Activated T-helper 1 cell treated with anti-CD3 and anti-CD28 coated beads, Interleukin-2, amount 50 U/mL, for 16 hours (primary cell): ENCODE data around the gene BAK1.

ENCODE experiments used
- DNase-seq, 2 donors: peaks; one replicate each; pipeline ENCODE4 v3.0.0-alpha.2; 2020; ENCODE audit warnings: low read depth in 1 of 2, low spot score in 1 of 2

The BAK1 gene

DNA sequence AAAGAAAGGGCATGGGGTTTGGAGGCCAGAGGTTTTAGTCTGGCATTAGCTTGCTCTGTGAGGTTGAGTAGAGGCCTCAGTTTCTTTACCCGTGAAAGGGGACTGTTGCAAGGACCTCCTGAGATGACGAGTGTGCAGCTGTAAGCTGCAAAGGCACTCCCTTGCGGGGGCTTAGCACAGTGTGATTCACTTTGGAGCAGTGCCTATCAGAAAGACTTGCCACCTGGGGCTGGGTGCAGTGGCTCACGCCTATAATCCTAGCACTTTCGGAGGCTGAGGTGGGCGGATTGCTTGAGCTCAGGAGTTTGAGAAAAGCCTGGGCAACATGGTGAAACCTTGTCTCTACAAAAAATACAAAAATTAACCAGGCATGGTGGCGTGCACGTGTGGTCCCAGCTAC lies 7.5 kb upstream of the BAK1 start:
- DNase-seq = no peak

DNA sequence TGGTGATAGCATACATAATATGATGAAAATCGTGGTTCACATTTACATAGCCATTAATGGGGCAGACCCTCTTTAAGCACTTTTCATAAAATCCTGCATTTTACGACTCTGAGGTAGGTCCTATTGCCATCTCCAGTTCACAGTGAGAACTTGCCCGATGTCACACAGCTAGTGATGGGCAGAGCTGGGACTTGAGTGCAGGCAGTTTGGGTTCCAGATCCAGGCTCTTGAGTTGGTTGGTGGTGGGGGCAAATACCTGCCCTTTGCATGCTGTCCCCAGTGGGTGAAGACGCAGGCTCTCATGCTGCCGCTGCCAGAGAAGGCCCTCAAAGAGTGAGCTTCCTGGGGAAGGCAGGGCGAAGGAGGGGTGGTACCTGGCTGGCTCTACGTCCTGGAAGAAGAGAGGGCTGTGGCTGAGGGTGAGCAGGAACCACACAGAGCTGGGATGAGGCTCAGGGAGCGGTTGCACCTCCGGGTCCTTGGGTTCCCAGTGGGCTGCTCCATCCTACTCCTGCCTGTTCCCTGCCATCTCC lies 6.1 kb upstream of the BAK1 start:
- no peak for DNase-seq

DNA sequence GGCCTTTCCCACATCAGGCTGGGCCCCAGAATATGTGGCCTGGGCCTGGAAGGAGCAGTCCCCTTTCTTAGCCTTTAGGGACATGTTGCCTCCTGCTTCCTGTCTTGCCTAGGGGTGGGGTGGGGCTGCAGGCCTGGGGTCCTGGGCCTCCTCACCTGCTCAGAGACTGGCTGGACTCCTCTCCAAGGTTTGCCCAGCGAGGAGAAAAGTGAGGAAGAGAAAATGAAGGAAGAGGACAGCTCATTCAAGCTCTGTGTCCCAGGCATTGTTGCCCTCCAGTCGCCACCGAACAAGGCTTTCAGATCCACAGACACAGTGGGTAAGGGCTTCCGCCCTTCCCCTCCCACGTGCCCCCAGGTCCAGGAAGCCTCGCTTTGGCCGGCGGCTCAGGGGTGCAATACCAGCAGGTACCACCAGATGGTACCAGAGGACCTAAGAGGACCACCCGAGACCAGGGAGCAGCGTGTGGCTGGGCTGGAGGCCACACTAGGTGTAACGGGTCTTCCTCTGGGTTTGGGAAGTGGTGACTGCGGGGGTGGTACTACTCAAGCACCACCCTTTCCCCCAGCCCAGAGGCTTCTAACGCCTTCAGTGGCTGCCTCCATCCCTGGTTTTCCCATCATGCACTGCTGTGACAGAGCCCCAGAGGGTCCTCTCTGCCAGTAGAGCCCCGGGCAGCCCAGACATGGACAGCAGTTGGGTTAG lies 5.5 kb upstream of the BAK1 start:
- DNase-seq = peak; percentile 73 to 79

DNA sequence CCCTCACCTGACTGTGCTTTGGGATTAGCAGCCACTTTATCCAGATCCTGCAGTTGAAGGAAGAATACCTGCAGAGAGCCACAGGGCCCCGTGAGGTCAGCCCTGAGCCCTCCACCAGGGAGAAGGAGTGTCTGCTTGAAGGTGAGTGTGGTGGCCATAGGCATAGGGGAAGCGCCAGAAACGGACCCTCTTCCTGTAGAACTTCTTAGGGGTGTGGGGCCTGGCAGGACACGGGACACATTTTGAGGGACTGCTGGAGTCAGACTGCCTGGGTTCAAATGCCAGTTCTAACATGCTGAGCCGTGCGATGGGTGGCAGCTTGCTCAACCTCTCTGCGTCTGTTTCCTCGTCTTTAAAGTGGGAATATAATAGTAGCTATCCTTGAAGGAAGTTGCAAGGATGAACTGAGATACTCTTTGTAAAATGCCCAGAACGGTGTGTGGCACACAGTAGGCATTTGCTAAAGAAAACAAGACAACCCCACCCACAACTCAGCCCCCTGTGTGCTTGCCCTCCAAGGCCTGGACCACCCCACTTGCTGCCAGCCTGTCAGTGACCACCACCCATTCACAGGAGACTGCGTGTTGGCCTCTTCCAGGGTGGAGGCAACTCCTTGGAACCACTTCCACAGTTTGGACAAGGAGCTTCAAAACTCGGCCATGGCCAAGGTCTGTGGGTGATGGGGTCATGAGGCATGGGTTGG lies 4.8 kb upstream of the BAK1 start:
- DNase-seq = no peak

DNA sequence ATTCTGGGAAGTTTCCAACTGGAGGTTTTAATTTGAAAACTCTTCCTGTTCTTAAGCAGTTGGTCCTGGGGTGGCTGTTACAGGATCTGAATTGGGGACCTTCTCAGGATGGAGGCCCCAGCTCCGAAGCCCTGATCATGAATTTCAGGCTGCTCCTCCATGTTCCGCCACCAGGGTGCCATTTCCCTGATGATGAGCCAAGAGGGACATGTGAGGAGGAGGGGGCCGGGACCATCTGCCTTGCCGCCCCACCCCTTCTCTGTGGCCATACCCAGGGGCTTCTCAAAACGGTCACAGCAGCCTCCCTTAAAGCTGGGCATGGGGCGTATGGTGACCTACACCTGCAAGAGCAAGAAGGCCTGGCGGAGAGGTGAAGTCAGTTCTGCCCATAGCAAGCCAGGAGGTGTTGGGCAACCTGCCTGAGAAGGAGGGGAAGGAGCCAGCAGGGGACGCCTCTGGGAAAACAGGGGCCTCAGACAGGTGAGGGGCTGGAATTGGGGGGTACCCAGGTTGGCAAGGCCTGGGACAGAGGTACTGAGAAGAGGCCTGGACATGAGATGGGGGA lies 3.6 kb upstream of the BAK1 start:
- no peak for DNase-seq

DNA sequence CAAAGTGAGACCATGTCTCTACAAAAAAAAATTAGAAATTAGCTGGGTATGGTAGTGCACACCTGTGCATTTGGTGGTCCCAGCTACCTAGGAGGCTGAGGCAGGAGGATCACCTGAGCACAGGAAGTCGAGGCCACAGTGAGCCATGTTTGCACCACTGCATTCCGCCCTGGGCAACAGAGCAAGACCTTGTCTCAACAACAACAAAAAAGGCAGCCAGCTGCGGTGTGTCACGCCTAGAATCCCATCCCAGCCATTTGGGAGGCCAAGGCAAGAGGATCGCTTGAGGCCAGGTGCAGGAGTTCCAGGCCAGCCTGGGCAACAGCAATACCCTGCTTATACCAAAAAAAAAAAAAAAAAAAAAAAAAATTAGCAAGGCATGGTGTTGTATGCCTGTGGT lies 1.1 kb upstream of the BAK1 start:
- no peak for DNase-seq

DNA sequence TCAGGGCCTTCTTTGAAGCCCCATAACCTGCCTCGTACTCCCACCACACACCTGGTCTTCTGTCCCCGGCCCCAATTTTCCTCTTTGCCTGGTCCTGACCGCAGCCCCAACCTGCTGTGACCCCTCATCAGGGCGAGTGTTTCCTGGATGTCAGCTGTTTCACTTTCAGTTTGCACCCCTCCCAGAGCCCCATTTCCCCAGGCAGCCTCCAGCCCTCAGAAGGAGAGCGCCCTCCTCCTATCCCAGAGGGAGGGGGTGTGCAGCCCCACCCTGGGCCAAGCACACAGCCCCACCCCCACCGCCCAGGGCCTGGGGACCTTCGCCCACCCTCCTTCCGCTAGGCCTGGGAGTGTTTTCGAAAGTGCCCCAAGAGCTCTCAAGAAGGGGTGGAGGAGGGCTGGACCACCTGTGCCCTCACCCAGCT lies 1.5 kb downstream of the BAK1 start:
- DNase-seq = no peak

DNA sequence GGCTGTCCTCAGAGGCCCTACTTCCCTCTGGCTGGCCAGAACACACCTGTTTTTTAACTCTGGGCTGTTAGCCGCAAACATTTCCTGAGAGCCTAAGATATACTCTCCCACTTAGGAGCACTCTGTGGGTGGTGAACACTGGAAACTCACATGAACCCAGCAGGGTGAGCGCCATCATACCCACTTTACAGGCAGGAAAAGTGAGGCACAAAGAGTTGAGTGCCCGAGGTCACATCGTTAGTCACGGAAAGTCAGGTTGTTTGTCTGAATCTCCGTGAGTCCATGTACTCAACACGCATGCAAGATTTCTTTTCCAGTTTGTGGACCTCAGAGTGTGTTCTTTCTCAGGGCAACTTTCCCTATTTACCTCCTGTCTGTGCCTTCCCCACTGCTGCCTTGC lies 1.9 kb downstream of the BAK1 start:
- DNase-seq = no peak

DNA sequence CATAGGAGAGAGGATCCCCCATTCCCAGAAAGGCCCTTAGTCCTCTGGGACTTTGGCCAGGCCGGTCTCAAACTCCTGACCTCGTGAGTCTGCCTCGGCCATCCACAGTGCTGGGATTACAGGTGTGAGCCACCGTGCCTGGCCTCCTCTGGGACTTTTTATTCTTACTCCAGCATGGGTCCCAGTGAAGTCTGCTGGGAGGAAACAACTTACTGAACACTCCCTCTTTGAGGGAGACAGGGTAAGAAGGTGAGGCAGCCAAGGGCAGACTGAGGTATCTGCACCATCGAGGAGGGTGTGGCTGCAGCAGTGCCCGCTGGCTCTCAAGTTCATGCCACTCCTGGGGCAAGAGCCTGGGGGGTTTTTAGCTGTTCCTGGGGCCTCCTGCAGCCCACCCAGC lies 2.4 kb downstream of the BAK1 start:
- no peak for DNase-seq

DNA sequence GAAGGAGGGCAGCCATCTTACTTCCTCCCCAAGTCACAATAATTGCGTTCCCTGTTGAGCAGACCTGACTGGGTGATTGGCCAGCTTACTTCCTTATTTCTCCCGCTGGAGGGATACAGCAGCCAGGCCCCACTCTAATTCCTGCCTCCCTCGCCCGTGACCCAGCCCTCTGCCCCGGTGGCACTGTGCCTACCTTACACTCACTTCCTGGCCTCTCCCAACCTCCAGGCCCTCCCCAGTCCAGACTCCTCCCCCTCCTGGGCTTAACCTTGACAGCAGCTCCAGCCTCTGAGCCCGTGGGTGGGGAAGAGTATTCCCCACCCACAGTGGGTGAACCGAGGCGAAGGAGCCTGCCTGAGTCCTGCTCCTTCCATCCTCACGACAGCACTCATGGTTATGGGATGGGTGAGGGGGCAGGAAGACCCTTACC lies 3.0 kb downstream of the BAK1 start:
- no peak for DNase-seq

DNA sequence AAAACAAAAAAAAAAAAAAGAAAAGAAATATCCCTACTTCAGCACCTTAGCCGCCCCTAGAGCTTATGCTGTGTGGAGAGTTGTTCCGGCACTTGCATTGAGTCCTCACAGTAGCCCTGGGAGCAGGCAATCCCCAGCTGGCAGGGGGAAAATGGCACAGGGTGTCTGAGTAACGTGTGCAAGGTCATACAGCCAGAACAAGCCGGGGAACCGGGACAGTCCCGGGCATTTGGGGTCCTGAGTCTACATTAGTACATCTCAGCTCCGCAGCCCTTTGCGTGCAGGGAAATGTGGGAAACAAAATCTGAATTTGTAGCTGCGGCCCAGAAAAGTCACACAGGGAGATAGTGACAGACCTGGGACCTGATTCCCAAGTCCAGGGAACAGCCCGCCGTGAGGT lies 3.4 kb downstream of the BAK1 start:
- DNase-seq = no peak

DNA sequence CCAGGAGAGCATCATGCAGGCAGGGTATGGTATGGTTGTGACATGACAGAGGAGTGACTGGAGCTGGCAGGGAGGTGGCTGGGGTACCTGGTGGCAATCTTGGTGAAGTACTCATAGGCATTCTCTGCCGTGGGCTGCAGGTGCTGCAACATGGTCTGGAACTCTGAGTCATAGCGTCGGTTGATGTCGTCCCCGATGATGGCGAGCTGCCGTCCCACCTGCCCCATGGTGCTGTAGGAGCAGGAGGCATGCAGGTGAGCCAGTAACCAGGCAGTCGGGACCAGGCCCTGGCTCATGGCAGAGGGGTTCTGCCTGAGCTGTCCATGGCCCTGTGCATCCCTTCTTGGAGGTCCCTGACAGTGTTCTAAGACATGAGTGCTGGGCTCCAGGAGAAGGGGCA lies 4.9 kb downstream of the BAK1 start:
- no peak for DNase-seq

DNA sequence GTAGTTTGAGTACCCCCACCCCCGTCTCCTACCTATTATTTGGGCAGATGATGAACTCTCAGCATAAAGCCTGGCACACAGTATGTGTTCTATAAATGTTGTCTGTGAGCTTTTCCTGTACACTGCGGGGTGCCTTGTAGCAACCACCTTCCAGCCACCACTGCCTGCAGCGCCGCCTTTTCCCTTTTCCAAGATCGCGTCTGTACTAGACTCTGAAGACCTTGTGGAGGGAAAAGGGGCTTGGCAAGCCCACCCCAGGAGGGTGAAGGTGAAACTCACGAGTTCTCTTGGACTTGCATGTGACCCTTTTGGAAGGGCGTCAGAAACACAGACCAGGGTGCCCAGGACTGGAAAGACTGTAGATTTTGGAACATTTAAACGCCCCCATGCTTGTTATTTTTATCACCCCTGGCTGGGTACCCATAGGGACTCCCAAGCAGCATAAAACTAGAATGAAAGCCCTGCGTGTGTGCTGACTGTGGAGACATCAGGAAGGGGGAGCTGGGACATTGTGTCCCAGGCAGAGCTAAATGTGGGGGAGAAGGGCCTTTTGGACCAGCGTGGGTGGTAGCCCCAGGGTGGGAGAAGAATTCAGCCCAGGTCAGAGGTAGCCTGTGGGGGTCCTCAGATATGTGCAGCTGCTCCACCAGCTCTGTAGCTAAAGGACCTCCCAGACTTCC lies 8.3 kb downstream of the BAK1 start:
- no peak for DNase-seq

DNA sequence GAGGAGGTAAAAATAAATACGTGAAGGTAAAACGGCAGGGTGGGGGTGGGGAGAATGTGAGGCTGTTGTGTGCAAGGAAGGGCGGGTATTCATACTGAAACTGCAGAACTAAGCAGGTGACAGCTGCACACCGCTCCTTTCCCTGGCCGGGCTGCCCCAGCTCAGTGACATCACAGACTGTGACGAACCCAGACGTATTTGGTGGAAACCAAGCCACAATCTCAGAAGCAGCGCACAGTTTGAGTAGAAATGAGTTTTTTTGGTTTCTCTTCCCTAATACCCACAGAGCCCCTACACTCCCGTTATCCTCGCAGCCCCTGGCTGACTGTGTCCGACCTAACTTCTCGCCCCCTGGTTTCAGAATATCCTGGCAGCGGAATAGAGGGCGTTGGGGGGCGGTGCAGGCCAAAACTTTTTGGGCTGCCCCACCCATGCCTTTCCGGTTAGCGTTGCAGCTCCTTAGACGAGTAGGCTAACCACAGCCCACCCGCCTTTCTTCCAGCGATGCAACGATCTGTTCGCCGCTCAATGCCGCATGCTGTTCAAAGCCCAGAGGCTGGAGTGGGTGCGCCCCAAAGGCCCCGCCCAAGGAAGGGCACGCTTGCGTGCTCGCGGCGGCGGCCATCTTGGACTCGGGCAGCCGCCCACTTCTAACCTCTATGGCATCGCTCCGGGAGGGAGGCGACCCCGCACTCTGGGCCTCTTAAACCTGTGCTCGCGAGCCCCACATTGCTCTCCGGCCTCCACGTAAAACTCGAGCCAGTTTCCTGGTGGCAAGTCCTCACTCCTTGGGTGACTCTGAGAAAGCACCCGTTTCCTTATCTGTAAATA lies 9.1 kb downstream of the BAK1 start:
- DNase-seq = peak; percentile 72 to 81

DNA sequence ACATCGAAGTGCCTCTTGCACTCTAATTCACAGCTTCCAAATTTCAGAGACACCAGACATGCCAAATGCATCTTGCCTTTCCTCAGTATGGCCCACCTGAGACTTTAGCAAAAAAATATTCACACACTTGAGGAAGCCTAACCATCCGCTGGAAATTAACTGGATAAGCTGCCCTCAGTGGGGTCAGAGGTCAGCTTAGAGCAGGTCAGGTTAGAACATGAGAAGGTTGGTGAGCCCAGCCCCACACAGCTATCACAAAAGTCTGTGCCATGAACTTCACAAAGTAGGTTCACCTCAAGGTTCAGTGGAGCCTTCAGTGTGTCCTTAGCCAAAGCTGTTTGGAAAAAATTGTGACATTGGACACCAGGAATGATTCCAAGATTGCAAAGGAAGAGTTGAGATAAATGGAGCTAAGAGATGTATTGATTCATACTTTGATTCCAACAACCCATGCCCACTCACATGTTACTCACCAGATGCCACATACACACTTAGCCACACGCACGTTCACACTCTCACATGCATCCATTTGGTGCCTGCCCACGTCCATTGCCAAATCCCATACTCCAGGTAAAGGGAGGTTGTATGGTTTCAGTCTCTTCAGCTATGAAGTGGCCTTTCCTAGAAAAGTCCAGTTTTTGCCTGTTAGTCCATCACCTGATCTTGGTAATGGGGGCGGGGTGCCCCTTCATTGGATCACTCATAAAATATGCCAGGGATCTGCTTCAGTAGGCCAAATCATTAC lies 11.1 kb downstream of the BAK1 start:
- no peak for DNase-seq

DNA sequence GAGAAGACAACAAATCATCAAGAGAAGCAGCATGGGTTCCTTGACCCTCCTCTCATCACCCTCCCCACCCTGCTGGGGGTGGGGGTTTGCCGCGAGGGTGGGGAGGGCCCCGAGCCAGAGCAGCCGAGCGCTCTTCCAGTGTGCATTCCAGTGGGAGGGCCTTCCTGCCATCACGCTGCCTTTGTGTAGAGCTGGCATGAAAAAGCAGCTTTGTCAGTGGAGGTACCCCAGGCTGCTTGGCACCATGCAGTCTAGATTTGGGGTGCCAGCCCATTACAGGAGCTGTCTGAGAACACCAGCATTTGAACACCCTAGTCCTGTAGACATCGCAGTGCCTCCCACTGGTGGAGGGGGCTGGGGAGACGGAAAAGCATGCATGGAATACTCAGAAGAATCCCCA lies 12.2 kb downstream of the BAK1 start:
- DNase-seq = no peak

DNA sequence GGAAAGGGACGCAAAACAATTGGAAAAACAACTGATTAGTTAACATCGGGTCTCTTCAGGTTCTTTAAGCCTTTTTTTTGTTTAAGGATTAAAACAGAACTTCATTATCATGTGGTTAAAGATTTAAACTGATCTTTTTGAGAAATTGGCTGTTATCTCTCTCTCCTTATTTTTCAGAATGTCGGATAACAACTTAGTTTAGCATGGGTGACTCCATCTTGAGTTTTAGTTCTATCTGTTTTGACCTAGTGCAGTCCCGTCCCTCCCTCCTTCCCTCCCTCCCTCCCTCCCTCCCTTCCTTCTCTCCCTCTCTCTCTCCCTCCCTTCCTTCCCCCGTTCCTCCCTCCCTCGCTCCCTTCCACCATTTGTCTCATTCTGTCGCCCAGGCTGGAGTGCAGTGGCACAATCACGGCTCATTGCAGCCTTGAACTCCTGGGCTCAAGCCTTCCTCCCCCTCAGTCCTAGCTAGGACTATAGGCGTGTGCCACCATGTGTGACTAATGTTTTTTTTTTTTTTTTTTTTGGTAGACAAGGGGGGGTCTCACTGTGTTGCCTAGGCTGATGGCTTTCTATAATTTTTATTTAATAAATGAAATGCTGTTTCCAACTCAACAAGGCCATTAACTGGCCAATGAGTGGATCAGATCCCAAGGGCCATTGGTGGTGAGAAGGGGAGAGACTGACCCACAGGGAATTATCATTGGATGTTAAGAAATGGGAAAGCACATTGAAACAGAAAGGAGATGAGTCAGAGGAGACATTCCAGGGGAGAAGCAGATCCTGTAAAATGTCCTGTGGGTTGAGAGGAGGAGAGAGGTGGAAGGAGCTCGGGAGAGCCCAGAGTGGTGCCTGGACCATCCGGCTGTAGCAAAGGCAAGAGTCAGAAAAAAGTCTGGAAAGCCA lies 13.6 kb downstream of the BAK1 start:
- no peak for DNase-seq

DNA sequence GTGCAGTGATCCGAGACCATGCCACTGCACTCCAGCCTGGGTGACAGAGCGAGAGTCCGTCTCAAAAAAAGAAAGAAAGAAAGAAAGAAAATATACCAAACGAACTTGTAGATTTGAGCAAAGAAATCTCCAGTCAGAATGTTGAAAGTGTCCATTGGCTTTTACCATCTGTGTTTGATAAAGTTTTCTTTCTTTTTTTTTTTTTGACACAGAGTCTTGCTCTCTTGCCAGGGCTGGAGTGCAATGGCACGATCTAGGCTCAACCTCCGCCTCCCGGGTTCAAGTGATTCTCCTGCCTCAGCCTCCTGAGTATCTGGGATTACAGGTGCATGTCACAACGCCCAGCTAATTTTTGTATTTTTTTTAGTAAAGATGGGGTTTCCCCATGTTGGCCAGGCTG lies 21.3 kb downstream of the BAK1 start:
- no peak for DNase-seq

DNA sequence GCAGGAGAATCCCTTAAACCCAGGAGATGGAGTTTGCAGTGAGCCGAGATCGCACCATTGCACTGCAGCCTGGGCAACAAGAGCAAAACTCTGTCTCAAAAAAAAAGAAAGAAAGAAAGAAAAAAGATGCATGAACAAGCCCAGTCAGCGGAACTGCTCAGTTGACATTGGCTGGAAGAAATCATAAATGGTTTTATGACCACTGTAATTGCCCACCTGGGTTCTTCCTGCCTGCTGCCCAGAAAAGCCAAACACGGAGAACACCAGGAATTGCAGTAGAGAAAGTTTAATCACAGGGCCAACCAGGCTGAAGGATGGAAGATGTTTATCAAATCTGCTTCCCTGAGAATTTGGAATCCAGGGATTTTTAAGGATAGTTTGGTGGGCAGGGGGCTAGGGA lies 22.7 kb downstream of the BAK1 start:
- DNase-seq = no peak
